Panc1 (cell line): ENCODE results near the gene CDH15. TPM values are rescaled to one million over a fixed set of nuclear protein-coding genes. Genes with fewer than 3 reads are reported as not detected.
"Not testable (repeated sequence)": the region's sequence is repeated elsewhere in the genome, so short reads cannot be mapped to it uniquely, and the experiment has no call there.

Source experiments
- ATAC-seq: fragments of 200-7000 bp; cut with Tn5 transposase; 2 replicates; pipeline ENCODE4 v1.9.1; 2020; ENCODE audit warnings: mild to moderate bottlenecking, moderate library complexity
- BruUV-seq: library from RNA; stranded (reverse); fragments of 400-500 nt; replicated peaks from 2 replicates; lab custom pipeline; 2021; lab: Mats Ljungman, UMichigan
- CTCF ChIA-PET: fragments of 300-600 bp; sonication (Branson Sonifier 250); formaldehyde crosslinking; loops from one replicate; lab custom pipeline; 2022; ENCODE audit warnings: antibody characterized with exemption; lab: Charles Lee
- POLR2A ChIA-PET: fragments of 300-600 bp; sonication (Branson Sonifier 250); formaldehyde crosslinking; loops from one replicate; lab custom pipeline; 2022; ENCODE audit warnings: antibody characterized with exemption; lab: Charles Lee
- DNase-seq: peaks from one replicate; pipeline ENCODE4 v3.0.0-alpha.2; 2010; ENCODE audit warnings: low read depth, low spot score
- H3K27ac ChIP-seq: 2 replicates; pipeline ENCODE4 v1.5.1; 2011; ENCODE audit warnings: mild to moderate bottlenecking, low read length, inconsistent platforms
- H3K27me3 ChIP-seq: fragments of 200-500 bp; sonication (Bioruptor generic); 2 replicates; pipeline ENCODE4 v1.6.0; 2014; ENCODE audit warnings: low read length, inconsistent platforms; ENCODE audit not compliant: control insufficient read depth, insufficient read depth
- H3K36me3 ChIP-seq: fragments of 200-500 bp; sonication (Bioruptor generic); 2 replicates; pipeline ENCODE4 v1.5.1; 2014; ENCODE audit warnings: inconsistent platforms, mild to moderate bottlenecking, low read length, moderate library complexity; ENCODE audit not compliant: control insufficient read depth, insufficient read depth
- H3K4me1 ChIP-seq: 2 replicates; pipeline ENCODE4 v1.5.1; 2011; ENCODE audit warnings: inconsistent platforms, mild to moderate bottlenecking, low read length, moderate library complexity; ENCODE audit not compliant: control insufficient read depth, insufficient read depth
- H3K4me3 ChIP-seq, 2 experiments: 2 replicates each; pipeline ENCODE4 v1.5.1; 2011 to 2012; ENCODE audit warnings: low read depth in 2 of 2, low read length in 2 of 2, mild to moderate bottlenecking in 2 of 2, inconsistent platforms in 1 of 2, moderate library complexity in 1 of 2
- H3K9me3 ChIP-seq: fragments of 200-500 bp; sonication (Bioruptor generic); 2 replicates; pipeline ENCODE4 v1.5.1; 2014; ENCODE audit warnings: low read depth, mild to moderate bottlenecking, inconsistent platforms, low read length, moderate library complexity; ENCODE audit not compliant: control insufficient read depth, insufficient read depth
- CTCF ChIP-seq: fragments of 450-650 bp; IDR thresholded peaks from 2 replicates; pipeline ENCODE4 v1.5.1; 2017; ENCODE audit warnings: mild to moderate bottlenecking
- POLR2AphosphoS5 ChIP-seq: IDR thresholded peaks from 2 replicates; pipeline ENCODE4 v1.6.1; 2012; ENCODE audit warnings: mild to moderate bottlenecking, low read depth, low read length, moderate library complexity
- REST ChIP-seq, 2 experiments: IDR thresholded peaks; 2 replicates each; pipeline ENCODE4 v1.6.1; 2011 to 2012; ENCODE audit warnings: low read depth in 2 of 2, control low read depth in 1 of 2, low read length in 1 of 2, mild to moderate bottlenecking in 1 of 2, moderate library complexity in 1 of 2; ENCODE audit not compliant: insufficient read depth in 1 of 2
- SIN3A ChIP-seq: IDR thresholded peaks from 2 replicates; pipeline ENCODE4 v1.6.1; 2012; ENCODE audit warnings: low read depth, mild to moderate bottlenecking, low read length, moderate library complexity, borderline replicate concordance; ENCODE audit not compliant: insufficient read depth
- TCF7L2 ChIP-seq: IDR thresholded peaks from 2 replicates; pipeline ENCODE4 v1.6.1; 2011; ENCODE audit warnings: mild to moderate bottlenecking, low read depth, low read length, inconsistent platforms
- in situ Hi-C: cut with HindIII; loops from 2 replicates; pipeline ENCODE4 v1.10.0; 2016; ENCODE audit warnings: low sequenced_read_pairs, low pct_unique_long_range_greater_than_20kb
- intact Hi-C: fragments of 100-400 bp; cut with micrococcal nuclease; formaldehyde crosslinking; loops from one replicate; pipeline ENCODE4 v1.10.0; 2022; ENCODE audit not compliant: unreplicated experiment
- total RNA-seq: library from RNA; stranded (reverse); gene quantifications from one replicate; pipeline ENCODE4 v1.2.1, GENCODE V29; 2021; ENCODE audit not compliant: unreplicated experiment

The CDH15 gene
- total RNA-seq, 1 experiment from 2014 or later: 0.51 TPM

GRCh38 chr16:89184677-89184932, 13.1 kb downstream of the CDH15 start:
- POLR2A ChIA-PET: no interaction called here
- H3K4me1 ChIP-seq: no peaks in the 10 kb centered on the region; the same call in 1 of the 2 replicates
- no peaks in the 10 kb centered on the region for H3K27me3 ChIP-seq
- no peak overlapping the region for H3K4me3 ChIP-seq
- ATAC-seq: peak; percentile 27; the same call in 1 of the 2 replicates
- no peaks in the 10 kb centered on the region for H3K36me3 ChIP-seq
- CTCF ChIA-PET: no interaction called here
- in situ Hi-C loops: no loop called here
- H3K27ac ChIP-seq: no peak overlapping the region
- intact Hi-C loops: no loop called here
- DNase-seq: no peak
- BruUV-seq: no TSS peak
- H3K9me3 ChIP-seq: no peaks in the 10 kb centered on the region
- no peak for TF ChIP-seq TCF7L2
- TF ChIP-seq SIN3A: no peak
- TF ChIP-seq REST (IDR thresholded peaks at IDR 0.05; ENCODE audit: insufficient read depth in 1 of 2, low read depth in 2 of 2, low read length in 1 of 2): no peak
- TF ChIP-seq CTCF: no peak
- TF ChIP-seq POLR2AphosphoS5: no peak

- H3K27me3 ChIP-seq: no peaks in the 10 kb centered on the region
- H3K36me3 ChIP-seq: no peaks in the 10 kb centered on the region
- ChIA-PET POLR2A (no interaction called here), CTCF (no interaction called here)
- no peak for ATAC-seq
- no peak overlapping the region for H3K4me3 ChIP-seq
- no peaks in the 10 kb centered on the region for H3K9me3 ChIP-seq
- no peak for TF ChIP-seq SIN3A
- no peak for TF ChIP-seq TCF7L2
- no peak for TF ChIP-seq POLR2AphosphoS5
- no peak for TF ChIP-seq REST (IDR thresholded peaks at IDR 0.05; ENCODE audit: insufficient read depth in 1 of 2, low read depth in 2 of 2, low read length in 1 of 2)
- TF ChIP-seq CTCF: no peak
- no peak overlapping the region for H3K27ac ChIP-seq
- intact Hi-C loops (no loop called here), in situ Hi-C loops (no loop called here)
- no TSS peak for BruUV-seq
- no peak for DNase-seq
- H3K4me1 ChIP-seq: no peaks in the 10 kb centered on the region; the same call in 1 of the 2 replicates
These were observed 13.6 kb downstream of the CDH15 start for GRCh38 chr16:89184933-89185794.

- H3K27me3 ChIP-seq, BruUV-seq, POLR2A ChIA-PET, H3K9me3 ChIP-seq, in situ Hi-C loops, intact Hi-C loops, H3K36me3 ChIP-seq, DNase-seq, H3K27ac ChIP-seq, ATAC-seq, H3K4me3 ChIP-seq, H3K4me1 ChIP-seq, CTCF ChIA-PET: not testable (repeated sequence)
These were observed 14.5 kb downstream of the CDH15 start for GRCh38 chr16:89185887-89186592.
